GM19239 (cell line): ENCODE results near the gene XIRP1.

Experiments used
- DNase-seq: peaks from one replicate; pipeline ENCODE4 v3.0.0; 2011; ENCODE audit warnings: low spot score; ENCODE audit not compliant: insufficient read length
- FAIRE-seq: peaks from 2 replicates; lab custom pipeline; 2011; peaks lifted over from hg19 to GRCh38; lab: Jason Lieb, UNC

Gene XIRP1

DNA sequence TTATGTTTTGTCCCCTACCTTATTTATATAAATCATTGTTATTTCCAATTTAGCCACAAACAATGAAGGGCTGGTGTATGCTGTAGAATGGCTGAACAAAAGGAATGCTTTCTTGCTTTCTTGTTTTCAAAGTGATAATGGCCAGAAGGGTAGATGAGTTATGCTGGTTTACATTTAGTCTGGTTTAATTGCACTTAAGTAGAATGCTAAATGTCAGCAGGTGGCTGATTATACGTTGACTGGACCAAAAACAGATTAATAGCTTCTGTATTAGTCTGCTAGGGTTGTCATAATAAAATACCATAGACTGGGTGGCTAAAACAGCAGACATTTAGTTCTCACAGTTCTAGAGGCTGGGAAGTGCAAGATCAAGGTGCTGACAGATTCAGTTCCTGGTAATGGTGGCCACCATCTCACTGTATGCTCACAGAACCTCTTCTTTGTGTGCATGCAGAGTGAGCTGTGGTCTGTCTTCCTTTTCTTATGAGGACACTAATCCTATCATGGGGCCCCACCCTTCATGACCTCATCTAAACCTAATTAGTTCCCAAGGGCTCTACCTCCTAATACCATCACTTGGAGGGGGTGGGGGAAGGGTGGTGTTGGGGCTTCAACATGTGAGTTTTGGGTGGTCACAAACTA is 17.1 kb upstream of the XIRP1 start:
- DNase-seq: no peak

DNA sequence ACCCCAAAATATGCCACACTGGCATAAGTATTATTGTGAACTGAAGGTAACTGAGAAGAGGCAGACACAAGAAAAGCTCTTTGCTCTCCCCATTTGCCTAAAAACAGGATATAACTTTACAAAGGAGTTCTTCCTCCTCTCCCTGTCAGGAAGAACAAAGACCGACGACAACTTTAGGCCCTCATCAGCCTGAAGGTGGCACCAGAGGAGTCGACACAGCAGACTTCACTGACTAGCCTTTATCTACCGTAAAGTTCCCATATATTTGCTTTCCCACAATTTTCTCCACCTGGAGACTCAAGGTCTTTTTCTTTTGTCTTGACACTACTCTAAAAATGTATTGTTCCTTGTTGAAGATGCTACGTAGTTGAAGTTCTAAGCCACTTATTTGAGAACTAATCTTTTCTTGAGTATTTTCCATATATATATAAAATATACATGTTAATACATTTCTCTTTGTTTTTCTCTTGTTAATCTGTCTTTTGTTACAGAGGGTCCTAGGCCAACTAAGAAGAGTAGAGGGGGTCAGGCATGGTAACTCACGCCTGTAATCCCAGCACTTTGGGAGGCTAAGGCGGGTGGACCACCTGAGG is 16.2 kb upstream of the XIRP1 start:
- no peak for DNase-seq
- FAIRE-seq: peak; percentile 92

More for the DNA sequence above, 17.1 kb upstream of the XIRP1 start:
- FAIRE-seq: peak; percentile 64

DNA sequence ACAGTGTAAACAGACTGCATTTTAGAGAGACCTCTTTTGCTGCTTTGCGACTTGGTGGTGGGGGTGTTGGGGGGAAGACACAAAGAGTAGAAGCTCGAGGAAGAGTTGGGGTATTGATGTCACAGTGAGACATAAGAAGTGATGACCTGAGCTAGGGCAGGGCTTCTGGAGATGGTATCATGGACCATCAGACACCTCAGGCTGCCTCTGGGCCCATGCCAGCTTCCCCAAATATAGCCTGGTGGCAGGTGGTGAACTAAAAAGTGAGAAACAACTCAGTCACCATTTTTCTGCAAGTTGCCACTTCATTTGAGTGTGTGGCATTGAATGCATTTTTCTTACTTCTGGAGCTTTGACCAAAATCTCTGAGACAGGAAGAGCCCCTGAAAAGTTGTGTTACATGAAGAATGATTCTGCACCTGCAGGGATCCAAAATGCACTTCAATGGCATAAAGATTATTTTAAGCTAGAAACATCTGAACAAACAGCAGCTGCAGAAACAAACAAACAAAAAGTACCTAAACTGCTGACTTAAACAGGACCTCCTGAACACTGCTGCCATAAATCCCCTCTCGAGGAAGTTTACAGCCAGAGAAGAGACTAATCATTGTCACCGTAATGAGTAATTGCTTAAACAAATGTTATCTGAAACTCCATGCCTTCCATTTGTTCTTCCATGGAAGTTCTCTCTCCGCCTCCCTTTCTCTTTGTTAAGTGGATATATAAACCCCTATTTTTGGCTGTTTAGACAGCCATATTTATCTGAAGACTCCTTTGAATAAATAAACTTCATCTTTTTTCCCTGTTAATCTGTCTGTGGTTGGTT is 15.2 kb upstream of the XIRP1 start:
- FAIRE-seq: no peak
- no peak for DNase-seq

DNA sequence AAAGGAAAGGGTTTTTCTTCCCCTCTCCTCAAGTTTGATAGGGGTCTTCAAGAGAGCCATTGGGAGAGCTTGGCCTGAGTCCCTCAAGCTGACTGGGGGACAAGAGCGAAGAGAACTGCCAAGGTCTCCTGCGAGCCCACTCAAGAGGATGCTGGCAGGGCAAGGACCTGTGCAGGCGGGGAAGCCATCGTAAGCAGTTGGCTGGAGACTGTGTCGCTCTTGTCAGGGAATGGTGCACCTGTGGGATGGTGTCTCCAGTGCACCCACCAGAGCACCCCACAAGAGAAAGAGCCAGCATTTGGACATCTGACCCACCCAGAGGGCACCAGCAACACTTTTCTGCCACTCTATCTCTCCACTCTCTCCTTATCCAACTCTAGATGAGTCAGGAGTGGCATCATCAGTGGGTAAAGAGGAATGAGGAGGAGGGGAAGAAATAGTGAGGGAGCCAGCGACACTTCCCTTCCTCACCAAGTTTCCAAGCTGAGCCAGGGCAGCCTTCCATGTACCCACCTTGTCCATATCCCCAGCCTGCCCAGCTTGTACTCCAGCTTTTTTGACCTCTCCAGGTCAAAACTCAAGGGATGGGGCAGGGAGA is 13.6 kb upstream of the XIRP1 start:
- FAIRE-seq (no peak), DNase-seq (no peak)

DNA sequence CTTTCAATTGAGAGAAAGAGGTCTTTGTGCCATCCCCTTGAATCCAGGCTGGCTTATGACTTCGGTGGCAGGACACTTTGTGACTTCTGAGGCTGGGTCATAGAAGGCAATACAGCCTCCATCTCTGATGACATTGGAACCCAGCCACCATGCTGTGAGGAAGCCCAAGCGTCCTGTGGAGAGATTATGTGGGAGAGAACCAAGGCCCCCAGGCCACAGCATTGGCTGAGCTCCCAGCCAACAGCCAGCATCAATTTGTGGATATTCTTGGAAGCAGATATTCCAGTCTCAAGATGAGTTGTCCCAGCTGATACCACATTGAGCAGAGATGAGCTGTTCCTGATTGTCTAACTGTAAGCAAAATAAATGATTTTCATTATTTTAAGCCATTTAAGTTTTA is 12.7 kb upstream of the XIRP1 start:
- DNase-seq: no peak
- FAIRE-seq: no peak

DNA sequence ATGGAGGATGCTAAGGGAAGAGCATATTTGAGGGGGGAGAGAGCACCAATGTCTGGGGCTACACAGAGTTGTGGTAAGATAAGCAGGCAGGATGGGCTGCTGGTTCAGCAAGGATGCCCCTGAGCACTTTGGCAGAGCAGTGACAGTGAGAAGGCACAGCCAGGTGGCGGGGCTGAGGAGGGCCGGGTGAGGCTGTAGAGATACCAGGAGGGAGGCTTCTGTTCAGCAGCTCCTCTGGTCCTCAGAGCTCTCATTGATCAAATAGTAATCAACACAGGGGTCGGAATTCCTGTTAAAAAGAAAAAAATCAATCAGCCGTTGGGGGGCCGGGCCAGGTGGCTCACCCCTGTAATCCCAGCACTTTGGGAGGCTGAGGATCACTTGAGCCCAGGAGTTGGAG is 11.5 kb upstream of the XIRP1 start:
- FAIRE-seq: no peak
- DNase-seq: no peak

DNA sequence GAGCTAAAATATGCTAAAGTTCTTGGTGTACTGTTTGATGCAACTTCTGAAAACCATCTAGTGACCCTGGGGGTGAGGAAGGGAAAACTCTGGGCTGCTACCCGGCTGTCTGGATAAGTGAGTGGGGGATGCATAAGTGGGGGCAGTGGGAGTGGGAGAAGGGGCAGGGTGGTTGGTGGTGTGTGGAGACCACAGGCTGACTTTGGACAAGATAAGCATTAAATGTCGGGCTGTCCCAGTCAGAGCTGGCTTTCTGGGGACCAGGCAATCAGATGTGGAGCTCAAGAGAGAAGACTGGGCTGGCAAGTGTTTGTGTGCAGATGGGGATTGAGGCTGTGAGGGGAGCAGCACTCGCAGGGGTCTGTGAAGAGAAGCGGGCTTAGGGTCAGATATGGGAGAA is 11.0 kb upstream of the XIRP1 start:
- FAIRE-seq (no peak), DNase-seq (no peak)

DNA sequence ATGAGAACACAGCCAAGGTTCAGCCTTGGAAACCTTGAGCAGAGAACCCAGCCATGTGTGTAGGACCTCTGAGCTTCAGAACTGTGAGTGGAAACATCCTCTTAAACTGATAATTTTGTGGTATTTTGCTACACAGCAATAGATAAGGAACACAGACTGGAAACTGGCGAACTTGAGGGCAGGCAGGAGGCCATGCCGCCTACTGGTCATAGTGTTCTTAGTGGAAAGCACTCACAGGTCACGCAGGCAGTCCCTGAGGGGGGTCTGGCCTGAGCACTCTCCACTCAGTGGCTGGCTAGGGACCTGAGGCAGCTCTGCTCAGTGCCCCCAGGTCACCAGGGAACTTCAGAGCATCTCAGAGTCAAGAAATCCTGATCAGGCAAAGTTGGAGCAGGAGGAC is 9.7 kb upstream of the XIRP1 start:
- FAIRE-seq (no peak), DNase-seq (no peak)

DNA sequence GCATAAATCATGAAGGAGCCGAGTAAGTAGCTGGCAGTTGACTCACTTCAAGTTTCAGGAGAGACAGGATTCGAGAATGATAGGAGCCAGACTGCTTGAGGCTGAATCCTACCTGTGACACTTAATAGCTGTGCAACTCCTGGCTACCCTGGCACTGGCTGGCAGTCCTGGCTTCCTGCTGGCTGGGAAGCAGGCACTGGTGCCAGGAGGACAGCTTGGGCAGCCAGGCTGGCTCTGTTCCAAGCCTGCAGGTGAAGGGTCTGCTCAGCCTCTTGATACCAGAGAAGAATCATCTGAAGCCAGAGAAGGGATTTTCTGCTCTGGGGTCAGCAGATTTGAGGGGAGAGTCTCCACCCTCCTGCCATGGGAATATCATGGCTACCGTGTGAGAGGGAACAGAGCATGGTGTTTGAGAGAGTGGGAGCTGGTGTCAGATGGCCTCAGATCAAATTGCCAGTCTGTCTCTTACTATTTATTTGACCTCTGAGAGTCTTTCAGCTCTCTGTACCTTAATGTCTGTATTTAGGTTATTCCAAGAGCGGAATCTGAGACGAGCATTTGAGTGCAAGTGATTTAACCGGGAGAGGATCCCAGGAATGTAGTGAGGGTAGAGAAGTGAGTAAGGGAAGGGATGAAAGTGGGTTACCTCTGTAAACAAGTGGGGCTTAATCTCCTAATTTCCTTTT is 4.4 kb upstream of the XIRP1 start:
- FAIRE-seq (no peak), DNase-seq (no peak)

DNA sequence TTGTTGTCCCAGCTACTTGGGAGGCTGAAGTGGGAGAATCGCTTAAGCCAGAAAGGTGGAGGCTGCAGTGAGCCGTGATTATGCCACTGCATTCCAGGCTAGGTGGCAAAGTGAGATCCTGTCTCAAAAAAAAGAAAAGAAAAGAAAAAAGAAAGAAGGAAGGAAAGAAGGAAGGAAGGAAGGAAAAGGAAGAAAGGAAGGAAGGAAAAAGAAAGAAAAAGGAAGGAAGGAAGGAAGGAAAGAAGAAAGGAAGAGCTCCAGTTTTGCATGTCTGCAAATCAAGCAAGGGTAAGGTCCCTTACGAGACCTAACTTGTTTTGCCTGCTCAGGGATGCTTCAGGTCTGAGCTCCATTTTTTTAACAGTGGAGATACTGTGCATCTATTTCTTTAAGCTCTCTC is 3.6 kb upstream of the XIRP1 start:
- FAIRE-seq: no peak

DNA sequence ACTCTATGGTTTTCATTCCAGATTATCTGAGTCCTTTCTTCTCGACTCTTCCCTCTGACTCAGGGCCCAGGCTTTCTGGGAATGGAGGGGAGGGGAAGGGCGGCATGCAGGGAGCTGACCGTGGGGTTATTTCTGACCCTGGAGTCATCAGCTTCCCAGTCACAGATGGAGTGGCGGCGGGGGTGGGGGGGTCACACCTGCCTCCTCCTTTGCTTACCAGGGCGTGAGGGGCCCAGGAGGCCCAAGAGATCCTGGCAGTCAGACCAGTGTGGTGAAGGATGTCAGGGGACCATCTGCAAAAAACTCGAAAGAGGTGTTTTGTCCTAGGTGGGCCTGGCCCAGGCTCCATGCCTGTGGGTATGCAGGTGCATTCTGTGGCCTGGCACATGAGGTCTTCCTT is 996 bp upstream of the XIRP1 start:
- FAIRE-seq: no peak
- DNase-seq: no peak

More for the DNA sequence above, 3.6 kb upstream of the XIRP1 start:
- DNase-seq: no peak

DNA sequence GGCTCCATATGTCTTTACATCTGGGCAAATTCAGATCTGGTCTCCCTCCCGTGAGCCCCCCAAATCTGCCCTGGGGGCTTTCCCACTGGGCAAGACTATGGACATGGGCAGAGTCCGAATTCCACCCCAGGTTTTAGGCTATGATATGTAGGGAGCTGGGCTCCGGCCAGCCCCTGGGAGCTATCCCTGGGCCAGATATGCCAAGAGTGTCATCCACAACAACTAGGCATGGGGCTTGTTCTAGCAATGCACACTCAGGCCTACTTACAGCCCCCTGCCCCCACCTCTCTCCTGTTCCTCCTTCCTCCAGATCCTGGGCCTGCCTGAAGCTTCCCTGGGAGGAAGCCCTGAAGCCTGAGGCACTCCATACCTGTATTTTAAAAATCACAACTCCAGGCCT is 622 bp downstream of the XIRP1 start:
- DNase-seq (no peak), FAIRE-seq (no peak)

DNA sequence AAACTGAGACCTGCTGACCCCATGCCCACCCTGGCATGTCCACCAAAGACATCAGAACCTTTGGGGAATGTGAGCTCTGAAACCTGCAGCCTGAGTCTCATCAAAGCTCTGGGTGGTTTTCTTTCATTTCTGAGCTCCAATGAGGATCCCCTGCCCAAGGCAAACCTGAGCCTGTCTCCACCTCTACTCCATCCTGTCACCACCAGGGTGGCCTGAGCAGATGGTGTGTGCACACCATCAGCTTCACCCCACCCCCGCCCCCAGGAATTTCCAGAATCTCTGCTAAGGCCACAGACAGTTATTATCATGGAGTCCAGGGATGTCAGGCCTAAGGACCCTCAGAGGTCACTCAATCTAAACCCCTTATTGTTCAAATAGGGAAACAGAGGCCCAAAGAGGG is 1.3 kb downstream of the XIRP1 start:
- DNase-seq: no peak
- FAIRE-seq: no peak

DNA sequence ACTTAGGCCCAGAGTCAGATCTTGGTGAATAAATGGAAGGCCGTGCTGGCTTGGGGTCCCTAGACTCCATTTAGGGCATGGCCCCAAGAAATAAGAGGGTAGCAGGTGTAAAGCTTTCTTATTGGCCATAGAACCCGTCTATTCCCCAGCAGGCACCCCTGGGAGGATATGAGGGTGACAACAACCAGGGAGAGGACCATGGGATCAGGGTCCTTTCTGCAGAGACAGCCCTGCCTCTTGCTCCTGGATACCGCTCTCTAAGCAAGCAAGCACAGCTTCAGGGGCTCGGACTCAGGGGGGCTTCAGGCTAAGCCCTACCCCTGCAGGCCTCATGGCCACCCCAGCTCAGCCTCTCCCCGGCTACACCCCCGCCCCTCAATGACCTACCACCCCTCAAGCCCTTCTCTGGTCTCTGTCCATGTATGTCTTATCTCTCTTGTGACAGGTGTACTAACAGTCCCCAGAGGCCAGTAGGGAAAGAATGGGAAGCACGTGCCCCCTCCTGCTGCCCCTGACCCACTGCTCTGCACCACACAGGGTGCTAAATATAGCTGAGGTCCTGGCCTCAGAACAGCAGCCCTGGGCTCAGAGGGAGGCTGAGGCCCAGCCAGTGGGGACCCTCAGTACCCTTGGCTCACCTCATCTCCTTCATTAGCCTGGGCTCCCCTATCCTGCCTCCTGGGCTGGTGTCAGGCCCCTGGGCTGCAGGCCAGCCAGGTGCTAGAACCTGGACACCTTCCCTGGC is 1.9 kb downstream of the XIRP1 start:
- FAIRE-seq (no peak), DNase-seq (no peak)

DNA sequence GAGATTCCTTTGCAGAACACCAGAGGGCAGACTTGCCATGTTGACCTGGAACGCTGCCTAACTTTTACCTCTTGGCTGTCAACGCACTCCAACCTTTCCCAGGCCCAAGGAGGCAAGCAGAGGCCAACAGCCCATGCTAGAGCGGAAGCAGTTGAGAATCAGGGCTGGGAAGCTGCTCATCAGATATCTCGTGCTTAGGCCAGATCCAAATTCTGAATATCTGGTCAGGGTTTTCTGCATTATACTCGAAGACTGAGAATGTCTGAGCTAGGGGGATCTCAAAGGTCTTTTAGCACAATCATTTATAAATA is 2.5 kb downstream of the XIRP1 start:
- FAIRE-seq (peak; percentile 98), DNase-seq (peak; percentile 78)

DNA sequence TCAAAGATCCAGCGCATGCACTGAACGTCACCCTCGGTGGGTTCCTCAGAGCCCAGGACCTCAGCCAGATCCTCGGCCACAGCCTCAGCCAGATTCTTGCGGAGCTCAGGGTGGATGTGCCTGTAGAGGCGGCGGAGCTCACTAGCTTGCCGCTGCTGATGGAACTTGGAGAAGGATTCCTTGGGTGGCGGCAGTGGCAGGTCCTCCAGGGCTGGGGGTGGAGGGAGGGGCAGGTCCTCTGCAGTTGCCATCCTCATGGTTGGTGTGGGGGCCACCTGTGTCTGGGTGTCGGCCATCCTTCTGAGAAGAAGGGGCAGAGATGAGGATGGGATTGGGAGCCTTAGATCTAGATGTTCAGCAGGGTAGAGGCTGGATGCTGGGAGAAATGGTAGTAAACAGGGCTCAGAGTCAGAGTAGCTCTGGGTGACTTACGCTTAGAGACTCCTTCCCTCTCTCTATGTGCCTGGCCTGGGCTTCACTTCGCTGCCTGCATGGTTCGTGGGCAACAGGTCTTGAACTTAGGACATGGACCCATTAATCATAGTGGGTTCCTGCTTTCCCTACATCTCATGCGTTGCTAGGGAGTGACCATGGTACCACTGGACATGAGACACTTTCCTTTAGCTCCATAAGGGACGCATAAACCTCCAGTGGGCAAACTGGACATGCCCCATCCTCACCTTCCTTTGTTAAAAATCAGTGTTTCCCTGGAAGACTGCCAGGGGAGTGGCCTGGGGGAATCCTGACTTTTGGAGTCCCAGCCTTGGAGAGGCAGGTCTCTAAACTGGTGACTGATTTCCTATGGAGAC is 3.0 kb downstream of the XIRP1 start:
- FAIRE-seq: no peak
- DNase-seq: no peak

DNA sequence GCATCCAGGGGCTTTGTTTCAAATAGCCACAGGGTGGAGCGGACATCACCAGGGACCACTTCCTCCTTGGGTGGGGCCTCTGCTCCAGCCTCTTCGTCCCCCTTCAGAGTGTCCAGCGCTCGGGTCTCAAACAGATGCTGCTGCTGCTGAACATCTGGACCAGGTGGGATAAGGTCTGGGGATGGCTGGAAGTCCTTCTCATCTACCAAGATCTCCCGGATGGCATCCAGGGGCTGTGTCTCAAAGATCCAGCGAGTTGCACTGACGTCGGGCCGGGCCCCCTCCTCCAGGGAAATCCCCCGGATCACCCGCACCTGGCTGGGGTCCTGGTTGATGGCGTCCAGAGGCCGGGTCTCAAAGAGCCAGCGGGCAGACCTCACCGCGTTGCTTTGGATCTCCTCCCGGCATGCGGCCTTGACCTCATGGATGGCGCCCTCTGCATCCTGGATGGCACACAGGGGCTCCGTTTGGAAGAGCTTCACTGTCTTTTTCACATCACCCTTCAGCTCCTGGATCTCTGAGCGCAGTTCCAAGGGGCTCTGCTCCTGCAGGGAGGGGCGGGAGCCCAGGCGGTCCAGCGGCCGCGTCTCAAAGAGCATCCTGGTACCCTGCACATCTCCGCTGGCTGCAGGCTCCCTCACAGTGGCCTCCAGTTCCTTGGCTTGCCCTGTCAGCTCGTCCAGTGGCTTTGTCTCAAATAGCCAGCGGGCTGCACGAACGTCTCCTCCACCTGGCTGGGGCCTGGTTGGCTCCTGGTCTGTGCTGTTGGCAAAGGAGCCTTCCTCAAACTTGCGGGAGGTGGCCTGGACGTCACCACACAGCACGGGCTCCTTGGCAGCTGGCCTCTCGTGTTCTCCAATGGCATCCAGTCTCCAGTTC is 3.9 kb downstream of the XIRP1 start:
- DNase-seq (no peak), FAIRE-seq (no peak)
